Skin epidermis (tissue), 12 donors: Measurements from ENCODE around the gene MSI1.

ENCODE experiments used
- H3K27ac ChIP-seq, 21 experiments: fragments of 200-600 bp; sonication (generic) in 11 of 21; one replicate each; pipeline ENCODE4 v1.5.0; 2020; ENCODE audit warnings: mild to moderate bottlenecking in 3 of 21, inconsistent platforms in 2 of 21, moderate library complexity in 2 of 21
- H3K4me3 ChIP-seq, 7 experiments: fragments of 200-600 bp; sonication (generic) in 2 of 7; one replicate each; pipeline ENCODE4 v1.5.0; 2020; ENCODE audit warnings: inconsistent platforms in 2 of 7, mild to moderate bottlenecking in 2 of 7, moderate library complexity in 1 of 7

Gene MSI1

DNA sequence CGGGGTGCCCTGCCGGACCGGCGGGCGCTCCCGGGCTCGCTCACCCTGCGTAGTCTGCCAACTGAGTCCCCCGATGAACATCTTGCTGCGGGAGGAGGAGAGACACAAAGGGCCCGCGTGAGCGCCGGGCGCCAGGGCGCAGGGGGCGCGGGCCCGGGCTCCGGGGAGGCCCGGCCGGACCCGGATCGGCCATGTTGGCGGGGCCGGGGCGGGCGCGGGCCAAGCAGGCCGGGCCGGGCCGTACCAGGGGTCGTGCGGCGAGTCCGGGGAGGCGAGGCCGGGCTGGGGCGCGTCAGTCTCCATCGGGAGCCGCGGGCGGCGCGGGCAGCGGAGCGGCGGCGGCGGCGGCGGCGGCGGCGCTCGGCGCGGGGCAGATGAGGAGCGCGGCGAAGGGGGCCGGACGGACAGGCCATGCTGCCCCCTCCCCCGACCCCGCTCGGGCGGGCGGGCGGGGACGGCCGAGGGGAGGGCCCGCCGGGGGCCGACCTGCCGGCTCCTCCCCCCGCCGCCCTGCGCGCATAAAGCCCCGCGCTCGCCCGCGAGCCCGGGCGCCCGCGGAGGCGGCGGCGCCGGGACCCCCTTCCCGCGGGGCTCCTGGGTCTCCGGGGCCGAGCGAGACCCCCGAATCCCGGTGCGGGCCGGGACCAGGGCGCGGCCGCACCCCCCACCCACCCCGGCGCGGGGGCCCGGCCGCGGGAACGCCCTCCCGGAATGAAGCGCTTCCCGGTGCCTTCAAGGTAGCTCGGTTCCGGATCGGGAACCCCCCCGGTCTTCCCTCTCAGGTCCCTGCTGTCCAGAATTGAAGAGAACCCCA lies at the start of gene MSI1:
TSS of gene MSI1 (minus strand) at position 376 of the 814 bp plus-strand sequence. CDS start at position 303, 73 bp downstream.
- peak within 1 kb of the TSS; percentile 18 to 57 (median 31) for H3K4me3 ChIP-seq
- peak within 1 kb of the TSS in 5 of 21 experiments; percentile 5 to 48 (median 15) for H3K27ac ChIP-seq

DNA sequence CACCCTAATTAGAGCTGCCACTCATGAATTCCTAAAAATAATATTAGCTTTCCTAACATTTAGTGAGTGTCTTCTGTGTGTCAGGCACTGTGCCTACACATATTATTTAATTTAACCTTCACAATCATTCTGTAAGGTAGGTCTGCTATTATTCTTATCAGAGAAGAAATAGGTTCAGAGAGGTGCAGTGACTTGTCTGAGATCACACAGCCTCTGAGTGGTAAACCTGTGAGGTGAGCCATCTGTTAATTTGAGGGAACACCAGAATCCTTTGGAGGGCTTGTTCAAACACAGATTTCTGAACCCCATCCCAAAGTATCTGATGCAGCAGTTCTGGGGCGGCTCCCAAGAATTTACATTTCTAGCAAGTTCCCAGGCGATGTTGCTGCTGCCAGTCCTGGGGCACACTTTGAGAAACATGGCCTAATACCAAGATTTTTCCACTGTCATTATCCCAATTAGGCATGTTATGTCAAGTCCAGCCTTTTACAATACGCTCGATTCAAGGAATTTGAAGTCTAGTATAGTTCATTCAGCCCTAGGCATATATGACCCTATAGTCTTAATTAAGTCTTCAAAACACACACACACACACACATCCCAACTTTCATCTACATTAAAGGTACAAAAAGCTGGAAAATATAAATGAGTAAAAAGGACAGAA lies 49.1 kb upstream of the MSI1 start:
- Histone ChIP-seq H3K27ac (no peak overlapping the region), H3K4me3 (no peak overlapping the region)

DNA sequence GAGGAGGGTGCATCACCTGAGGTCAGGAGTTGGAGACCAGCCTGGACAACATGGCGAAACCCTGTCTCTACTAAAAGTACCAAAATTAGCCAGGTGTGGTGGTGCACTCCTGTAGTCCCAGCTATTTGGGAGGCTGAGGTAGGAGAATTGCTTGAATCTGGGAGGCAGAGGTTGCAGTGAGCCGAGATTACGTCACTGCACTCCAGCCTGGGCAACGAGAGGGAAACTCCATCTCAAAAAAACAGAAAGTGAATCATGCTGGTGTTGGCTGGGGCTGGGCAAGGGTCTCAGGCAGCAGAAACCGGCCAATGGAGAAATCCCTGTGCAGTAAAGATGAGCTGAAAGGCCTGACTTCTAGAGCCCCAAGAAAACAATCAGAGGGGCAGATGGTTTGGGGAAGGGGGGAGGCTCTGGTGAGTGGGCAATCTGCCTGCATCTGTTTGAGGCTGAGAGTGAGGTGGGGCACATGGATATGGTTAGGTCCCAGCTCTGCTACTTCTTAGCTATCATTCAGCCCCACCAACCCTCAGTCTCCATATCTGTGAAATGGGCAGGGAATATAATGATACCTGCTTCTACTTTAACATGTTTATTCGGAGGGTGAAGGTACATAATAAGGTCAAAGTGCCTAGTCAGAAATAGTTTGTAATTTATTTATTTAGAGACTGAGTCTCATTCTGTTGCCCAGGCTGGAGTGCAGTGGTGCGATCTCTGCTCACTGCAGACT lies 47.7 kb upstream of the MSI1 start:
- Histone ChIP-seq H3K4me3 (no peak overlapping the region), H3K27ac (no peak overlapping the region)

DNA sequence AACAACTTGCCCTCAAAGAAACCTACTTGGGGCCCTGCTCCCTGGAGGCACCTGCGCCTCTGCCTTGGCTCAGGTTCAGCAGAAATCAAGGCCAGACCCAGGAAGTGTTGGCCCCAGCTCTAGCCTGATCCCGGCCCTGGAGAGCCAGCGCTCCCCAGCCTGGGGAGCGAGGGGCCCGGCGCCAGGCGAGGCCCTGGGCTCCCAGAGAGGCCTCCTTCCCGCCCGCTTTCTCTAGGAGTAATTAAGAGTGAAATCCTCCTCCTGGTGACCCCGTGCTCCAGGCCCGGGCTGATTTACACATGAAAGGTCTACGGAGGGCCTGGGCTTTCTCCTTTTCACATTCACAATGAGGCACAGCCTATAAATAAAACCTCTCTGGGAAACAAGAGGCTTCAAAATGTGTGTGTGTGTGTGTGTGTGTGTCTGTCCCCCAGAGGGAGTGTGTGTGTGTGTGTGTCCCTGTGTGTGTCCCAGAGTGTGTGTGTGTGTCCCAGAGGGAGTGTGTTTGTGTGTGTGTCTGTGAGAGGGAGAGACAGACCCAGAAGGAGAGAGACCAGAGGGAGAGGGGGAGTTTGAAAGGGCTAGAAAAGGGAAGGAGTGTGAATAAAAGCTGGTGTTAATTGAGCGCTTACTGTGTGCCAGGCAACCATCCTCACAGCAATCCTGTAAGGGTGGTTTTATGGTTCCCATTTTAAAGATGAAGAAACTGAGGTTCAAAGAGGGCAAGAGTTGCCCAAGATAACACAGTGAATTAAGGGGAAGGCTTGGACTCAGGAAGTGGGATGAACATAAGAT lies 45.1 kb upstream of the MSI1 start:
- no peak overlapping the region for H3K4me3 ChIP-seq
- peak overlapping the region in 1 of 21 experiments; percentile 21 for H3K27ac ChIP-seq

DNA sequence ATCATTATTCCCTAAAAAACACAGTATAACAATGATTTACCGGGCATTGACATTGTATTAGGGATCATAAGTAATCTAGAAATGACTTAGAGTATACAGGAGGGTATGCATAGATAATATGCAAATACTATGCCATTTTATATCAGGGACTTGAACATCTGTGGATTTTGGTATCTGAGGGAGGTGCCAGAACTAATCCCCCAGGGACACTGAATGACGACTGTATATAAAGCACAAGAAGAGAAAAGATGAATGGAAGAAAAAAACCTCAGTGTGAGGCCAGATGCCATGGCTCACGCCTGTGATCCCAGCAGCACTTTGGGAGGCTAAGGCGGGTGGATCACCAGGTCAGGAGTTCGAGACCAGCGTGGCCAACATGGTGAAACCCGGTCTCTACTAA lies 43.5 kb upstream of the MSI1 start:
- no peak overlapping the region for H3K4me3 ChIP-seq
- no peak overlapping the region for H3K27ac ChIP-seq

DNA sequence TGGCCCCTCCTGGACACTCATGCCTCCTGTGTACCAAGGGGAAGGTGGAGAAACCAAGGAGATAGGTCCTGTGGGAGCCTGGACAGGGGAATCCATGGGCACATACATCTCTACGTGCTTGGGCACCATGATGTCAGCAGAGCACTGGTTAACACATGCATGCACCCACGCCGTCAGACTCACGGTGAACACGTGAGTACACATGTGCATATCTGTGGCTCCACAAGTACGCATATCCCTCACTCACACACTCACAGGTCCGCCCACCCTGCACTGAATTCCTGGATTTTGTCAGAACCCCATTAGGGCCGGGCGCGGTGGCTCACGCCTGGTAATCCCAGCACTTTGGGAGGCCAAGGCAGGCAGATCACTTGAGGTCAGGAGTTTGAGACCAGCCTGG lies 39.8 kb upstream of the MSI1 start:
- H3K4me3 ChIP-seq = no peak overlapping the region
- no peak overlapping the region for H3K27ac ChIP-seq

DNA sequence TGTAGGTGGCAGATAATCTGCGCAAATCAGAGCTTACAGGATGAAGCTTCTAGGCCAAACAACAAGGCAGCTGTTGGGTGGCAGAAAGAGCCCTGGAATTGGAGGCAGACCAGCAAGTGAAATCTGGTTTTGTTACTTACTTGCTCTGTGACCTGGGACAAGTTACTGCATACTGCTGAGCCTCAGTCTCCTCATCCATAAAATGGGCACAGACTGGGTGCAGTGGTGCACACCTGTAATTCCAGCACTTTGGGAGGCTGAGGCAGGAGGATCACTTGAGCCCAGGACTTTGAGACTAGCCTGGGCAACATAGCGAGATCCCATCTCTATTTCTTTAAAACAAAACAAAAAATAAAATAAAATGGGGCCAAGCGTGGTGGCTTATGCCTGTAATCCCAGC lies 37.6 kb upstream of the MSI1 start:
- Histone ChIP-seq H3K27ac (no peak overlapping the region), H3K4me3 (no peak overlapping the region)

DNA sequence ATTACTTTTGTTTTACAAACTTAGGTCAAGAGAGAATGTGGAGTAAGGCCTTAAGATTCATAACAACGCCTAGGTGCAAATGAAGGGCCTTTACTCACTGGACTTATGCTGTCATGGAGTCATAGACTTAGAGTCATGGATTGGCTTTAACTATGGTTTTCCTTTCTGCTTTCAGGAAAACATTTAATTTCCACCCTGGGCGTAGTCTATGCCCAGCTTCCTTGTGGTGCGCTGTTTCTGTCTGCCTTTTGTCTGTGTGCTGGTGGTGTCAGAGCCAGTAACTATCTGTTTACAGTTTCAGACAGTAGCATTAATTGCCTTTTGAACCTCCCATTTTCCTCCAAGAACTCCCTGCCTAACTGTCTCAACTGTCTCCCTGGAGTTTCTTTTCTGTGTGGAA lies 37.1 kb upstream of the MSI1 start:
- peak overlapping the region in 1 of 21 experiments; percentile 26 for H3K27ac ChIP-seq
- H3K4me3 ChIP-seq = no peak overlapping the region

DNA sequence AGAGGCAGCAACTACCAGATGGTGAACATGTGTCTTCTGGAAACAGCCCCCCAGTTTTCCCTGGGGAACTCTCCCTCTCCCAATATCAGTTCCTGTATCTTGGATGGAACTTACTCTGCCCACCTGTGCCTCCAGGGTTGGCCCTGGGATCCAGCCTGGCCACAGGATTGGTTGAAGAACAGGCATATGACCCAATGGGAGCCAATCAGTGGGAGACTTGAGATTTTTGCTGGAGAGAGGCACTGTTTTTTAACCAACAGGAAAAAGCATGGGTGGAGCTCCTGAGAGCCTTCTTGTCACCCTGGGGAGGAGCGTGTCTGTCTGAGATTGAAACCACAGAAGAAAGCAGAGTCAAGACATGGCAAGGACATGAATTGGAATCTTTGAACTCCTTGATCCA lies 35.3 kb upstream of the MSI1 start:
- no peak overlapping the region for H3K27ac ChIP-seq
- no peak overlapping the region for H3K4me3 ChIP-seq

DNA sequence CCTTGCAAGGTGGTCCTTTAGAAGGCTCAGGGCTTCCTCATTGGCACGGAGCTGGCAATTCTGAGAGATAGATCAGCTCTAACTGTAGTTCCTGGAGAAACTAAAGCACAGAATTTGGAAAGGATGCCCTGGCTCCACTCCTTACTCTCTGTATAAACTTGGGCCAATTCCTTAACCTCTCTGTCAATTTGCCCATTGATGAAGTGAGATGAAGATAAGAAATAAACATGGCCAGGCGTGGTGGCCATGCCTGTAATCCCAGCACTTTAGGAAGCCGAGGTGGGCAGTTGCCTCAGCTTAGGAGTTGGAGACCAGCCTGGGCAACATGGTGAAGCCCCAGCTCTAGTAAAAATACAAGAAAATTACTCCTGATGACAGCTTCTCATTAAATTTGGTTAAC lies 34.9 kb upstream of the MSI1 start:
- Histone ChIP-seq H3K4me3 (no peak overlapping the region), H3K27ac (no peak overlapping the region)

DNA sequence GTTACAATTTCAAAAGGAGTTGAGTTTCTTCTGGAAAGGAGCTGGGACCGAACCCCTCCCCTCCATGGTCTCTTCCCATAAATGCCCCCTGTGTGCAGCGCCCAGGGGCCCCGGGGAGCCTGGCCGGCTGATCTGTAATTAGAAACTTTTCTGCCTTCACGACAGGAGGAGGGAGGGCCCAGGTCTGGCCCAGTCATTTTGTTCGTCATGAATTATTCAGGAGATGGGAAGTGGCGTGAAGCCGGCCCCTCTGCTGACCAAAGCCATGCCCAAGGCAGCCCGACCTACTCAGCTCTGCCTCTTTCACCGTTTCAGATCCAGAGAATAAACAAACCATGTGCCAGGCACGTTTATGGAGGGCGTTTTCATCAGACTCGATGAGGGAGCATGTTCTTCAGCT lies 33.3 kb upstream of the MSI1 start:
- no peak overlapping the region for H3K4me3 ChIP-seq
- H3K27ac ChIP-seq = no peak overlapping the region

DNA sequence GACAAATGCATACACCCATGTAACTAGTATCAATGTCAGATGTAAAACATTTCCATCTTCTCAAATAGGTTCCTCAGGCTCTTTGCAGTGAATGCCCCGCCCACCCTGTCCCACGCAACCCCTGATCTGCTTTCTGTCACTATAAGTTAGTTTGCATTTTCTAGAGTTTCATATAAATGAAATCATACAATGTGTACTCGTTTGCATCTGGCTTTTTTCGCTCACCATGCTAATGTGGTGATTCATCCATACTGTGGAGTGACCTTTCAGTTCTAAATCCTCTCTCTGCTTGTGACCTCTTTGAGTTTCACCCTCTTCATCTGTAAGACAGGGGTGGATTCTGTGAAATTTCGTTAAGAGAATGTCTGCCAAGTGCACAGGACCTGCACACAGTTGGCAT lies 30.6 kb upstream of the MSI1 start:
- no peak overlapping the region for H3K27ac ChIP-seq
- H3K4me3 ChIP-seq = no peak overlapping the region

DNA sequence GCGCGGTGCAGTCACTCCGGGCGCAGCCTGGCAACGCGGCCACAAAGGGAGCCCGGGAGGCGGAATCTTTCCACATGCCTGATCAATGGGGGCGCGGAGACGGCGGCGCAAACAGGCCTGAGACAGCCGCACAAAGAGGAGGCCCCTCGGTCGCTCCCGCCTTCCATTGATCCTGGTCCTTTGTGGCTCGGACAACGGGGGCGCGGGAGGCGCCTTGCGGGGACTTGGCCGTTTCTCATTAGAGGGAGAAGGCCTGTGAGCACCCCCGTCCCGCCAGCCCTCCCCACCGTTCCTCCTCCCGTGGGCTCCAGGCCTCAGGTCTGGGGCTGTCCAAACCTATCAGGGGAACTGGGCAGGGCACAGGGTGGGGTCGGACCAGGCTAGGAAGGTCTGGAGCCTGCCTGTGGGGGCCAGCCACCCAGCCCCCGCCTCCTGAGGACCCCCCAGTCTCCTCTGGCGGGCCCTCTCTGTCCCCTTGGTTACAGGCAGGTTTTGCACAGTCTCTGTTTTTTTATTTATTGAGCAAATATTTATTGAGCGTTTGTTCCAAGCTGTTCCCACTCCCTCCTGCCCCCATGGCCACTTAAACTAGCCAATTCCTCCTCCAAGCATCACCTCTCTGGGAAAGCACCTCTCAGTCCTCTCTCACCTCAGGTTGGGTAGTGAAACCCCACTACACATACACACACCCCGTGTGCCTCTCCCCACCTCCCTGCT lies 29.0 kb upstream of the MSI1 start:
- H3K4me3 ChIP-seq = no peak overlapping the region
- H3K27ac ChIP-seq = no peak overlapping the region

DNA sequence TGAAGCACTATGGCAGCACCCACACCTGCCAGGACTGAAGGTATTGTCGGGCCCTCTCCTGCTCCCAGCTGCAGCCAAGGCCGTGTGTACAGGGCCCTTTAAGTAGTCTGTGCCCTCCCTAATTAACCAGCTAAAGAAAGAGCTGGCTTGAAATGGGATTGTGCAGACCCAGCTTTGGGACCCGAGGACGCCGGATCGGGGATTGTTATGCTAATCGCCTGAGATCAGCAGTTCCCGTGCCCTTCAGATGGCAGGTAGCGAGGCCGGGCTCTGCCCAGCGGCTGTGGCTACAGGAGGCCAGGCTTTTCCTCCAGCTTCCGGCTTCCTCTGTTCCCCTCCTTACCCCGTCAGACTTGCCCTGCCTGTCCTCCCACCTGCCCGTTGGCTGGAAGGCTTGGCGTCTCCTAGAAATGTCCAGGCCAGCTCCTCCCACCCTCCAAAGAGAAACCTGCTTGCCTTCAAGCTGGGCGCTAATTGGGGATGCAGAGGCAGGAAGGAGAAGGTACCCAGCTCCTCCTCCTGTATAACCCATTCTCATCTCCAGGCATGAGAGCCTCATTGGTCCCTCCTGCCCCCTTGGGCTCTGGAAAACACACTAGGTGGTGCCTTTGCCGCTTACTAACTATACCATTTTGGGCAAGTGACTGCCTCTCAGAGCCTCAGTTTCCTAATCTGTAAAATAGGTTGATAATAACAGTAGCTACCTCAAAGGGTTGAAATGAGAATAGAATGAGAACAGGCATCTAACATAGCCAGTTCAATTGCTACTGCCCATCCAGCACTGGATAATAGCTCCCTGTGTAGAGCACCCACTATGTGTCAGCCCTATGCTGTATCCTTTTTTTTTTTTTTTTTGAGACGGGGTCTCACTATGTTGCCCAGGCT lies 25.8 kb upstream of the MSI1 start:
- peak overlapping the region in 8 of 21 experiments; percentile 16 to 60 (median 38) for H3K27ac ChIP-seq
- no peak overlapping the region for H3K4me3 ChIP-seq

DNA sequence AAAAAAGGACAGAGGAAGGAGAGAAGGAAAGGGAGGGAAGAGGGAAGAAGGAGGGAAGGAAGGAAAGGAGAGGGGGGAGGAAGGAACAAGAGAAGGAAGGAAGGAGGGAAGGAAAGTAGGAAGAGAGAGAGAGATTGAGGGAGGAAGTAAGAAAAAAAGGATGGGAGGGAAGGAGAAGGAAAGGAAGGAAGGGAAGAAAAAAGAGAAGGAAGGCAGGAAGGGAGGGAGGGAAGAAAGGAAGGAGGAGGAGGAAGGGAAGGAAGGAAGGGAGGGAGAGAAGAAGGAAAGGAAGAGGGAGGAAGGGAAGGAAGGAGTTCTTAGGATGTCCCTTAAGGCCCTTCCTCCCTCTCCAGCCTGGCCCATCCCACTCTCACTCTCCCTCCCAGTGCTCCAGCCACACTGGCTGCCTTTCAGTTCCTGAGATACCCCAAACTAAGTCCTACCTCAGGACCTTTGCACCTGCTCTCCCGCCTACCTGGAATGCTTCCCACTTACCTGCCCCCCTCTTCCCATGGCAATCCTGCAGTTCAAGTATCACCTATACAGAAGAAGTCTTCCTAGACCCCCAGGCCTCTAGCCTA lies 21.7 kb upstream of the MSI1 start:
- no peak overlapping the region for H3K4me3 ChIP-seq
- no peak overlapping the region for H3K27ac ChIP-seq

DNA sequence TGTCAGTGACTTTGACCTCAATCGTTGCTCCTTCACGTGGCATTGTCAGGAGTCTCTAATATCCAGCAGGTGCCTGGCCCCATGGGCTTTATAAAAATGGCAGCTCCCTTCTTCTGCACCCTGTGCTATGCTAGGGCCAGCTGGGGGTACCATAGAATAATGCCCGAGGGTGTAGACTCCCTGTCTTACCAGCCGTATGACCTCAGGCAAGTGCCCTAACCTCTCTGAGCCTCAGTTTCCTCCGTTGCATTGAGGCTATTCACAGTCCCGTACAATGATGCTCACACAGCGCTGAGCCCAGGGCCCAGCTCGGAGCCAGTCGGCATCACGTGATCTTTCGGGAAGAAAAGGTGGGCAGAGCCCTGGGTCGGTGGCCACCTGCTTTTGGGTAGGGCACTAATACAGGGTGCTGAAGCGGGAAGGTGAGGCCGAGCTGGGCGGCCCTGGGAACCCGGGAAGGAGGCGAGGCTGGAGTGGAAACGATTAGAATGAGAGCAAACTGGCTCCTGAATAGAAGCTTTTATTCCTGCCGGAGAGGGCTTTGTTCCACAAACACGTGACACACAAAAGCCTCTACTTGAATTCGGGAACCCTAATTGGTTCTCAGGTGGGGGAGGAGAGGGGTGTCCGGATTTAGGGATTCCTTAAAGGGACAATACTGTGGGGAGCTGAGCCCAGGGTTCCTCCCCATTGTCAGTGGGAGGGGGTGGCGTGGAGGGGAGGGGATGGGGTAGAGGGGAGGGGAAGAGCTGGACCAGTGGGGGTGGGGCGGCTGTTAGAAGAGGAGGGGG lies 19.9 kb upstream of the MSI1 start:
- Histone ChIP-seq H3K27ac (no peak overlapping the region), H3K4me3 (peak overlapping the region in 1 of 7 experiments; percentile 26)

DNA sequence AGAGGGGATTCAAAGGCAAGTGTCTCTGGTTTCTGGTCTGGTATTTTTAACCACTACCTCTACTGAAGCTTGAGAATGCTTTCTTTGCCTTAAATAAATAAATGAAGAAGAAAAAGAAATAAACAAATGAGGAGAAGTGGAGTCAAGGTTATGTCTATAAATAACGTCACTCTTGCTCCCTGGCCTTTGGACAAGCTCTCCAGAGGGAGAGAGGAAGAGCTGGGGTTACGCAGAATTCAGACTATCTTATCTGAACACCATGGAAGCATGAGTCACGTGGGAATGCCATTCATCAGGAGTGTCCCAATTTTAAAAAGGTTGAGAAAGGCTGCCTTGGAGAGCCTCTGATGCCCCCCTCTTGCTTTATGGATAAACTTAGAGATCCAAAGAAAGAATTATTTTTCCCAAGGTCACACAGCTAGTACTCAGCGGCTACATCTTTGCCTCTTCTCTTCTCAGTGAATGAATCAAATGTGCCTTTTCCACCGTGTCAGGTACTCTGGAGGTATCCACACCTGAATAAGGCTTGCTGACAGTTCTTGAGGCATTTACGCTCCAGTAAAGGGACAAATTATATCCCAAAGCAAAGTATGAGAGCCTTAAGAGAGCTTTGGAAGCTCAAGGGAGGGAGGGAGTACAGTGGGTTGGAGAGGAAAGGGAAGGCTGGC lies 12.9 kb upstream of the MSI1 start:
- Histone ChIP-seq H3K27ac (no peak overlapping the region), H3K4me3 (no peak overlapping the region)
